ENCODE measurements around the gene COLEC11.

Gene COLEC11

GRCh38 chr2:3641841-3642421, 47.0 kb downstream of the COLEC11 start:
- no peak for DNase-seq (ENCODE audit: low read depth)
- TF ChIP-seq CTCF (conservative IDR thresholded peaks at IDR 0.05; ENCODE audit: low read depth, low read length): no peak
- H3K4me3 ChIP-seq (ENCODE audit: low read depth, low read length): no peak overlapping the region

- H3K4me3 ChIP-seq (ENCODE audit: low read depth, low read length): no peak overlapping the region
- no peak for TF ChIP-seq CTCF (conservative IDR thresholded peaks at IDR 0.05; ENCODE audit: low read depth, low read length)
- no peak for DNase-seq (ENCODE audit: low read depth)
Measured at GRCh38 chr2:3642521-3643215, 47.8 kb downstream of the COLEC11 start.

- no peak for TF ChIP-seq CTCF (conservative IDR thresholded peaks at IDR 0.05; ENCODE audit: low read depth, low read length)
- no peak for DNase-seq (ENCODE audit: low read depth)
- no peak overlapping the region for H3K4me3 ChIP-seq (ENCODE audit: low read depth, low read length)
Measured at GRCh38 chr2:3643371-3644245, 48.7 kb downstream of the COLEC11 start.

GRCh38 chr2:3644246-3644525, 49.3 kb downstream of the COLEC11 start:
- H3K4me3 ChIP-seq (ENCODE audit: low read depth, low read length): no peak overlapping the region
- no peak for TF ChIP-seq CTCF (conservative IDR thresholded peaks at IDR 0.05; ENCODE audit: low read depth, low read length)

GRCh38 chr2:3644891-3645605, 50.1 kb downstream of the COLEC11 start:
- TF ChIP-seq CTCF (conservative IDR thresholded peaks at IDR 0.05; ENCODE audit: low read depth, low read length): no peak
- DNase-seq (ENCODE audit: low read depth): no peak
- no peak overlapping the region for H3K4me3 ChIP-seq (ENCODE audit: low read depth, low read length)

More at GRCh38 chr2:3644246-3644525, 49.3 kb downstream of the COLEC11 start:
- DNase-seq (ENCODE audit: low read depth): no peak

- no peak for TF ChIP-seq CTCF (conservative IDR thresholded peaks at IDR 0.05; ENCODE audit: low read depth, low read length)
- DNase-seq (ENCODE audit: low read depth): no peak
- H3K4me3 ChIP-seq (ENCODE audit: low read depth, low read length): no peak overlapping the region
Measured at GRCh38 chr2:3645745-3646389, 51.0 kb downstream of the COLEC11 start.
